ENCODE measurements around the gene PEAR1. TPM values are rescaled to one million over a fixed set of nuclear protein-coding genes. Genes with fewer than 3 reads are reported as not detected.

Gene PEAR1
- total RNA-seq, 1 experiment from 2014 or later, result 0.22 TPM

- H3K79me2 ChIP-seq (ENCODE audit: low read length), result no peaks in the 10 kb centered on the region
- no peak overlapping the region for H3K4me3 ChIP-seq (ENCODE audit: low read length)
- peak overlapping the region; percentile 62 for H2AFZ ChIP-seq (ENCODE audit: low read length)
- no peaks in the 10 kb centered on the region for H3K9me3 ChIP-seq (ENCODE audit: low read length)
- H3K27ac ChIP-seq (ENCODE audit: low read length), result no peak overlapping the region
- no peak overlapping the region for H3K4me2 ChIP-seq (ENCODE audit: low read depth, low read length, poor library complexity, severe bottlenecking)
- H4K20me1 ChIP-seq (ENCODE audit: insufficient read depth, low read depth, low read length), result no peaks in the 10 kb centered on the region
- peaks cover 4% of the 10 kb centered on the region for H3K4me1 ChIP-seq (ENCODE audit: low read length)
- peak; percentile 90 for DNase-seq
- H3K9me2 ChIP-seq (replicated peaks; ENCODE audit: insufficient read depth, low read length), result no peaks in the 10 kb centered on the region
- H3K27me3 ChIP-seq (ENCODE audit: low read length), result no peaks in the 10 kb centered on the region
- H3K9ac ChIP-seq (ENCODE audit: low read length), result 0 out of 2 replicates have a peak overlapping the region, but pooled peaks have one; percentile 13
- H3K36me3 ChIP-seq (ENCODE audit: insufficient read depth, low read length), result no peaks in the 10 kb centered on the region
These were observed 3.5 kb upstream of the PEAR1 start for GRCh38 chr1:156889802-156890580.

- Histone ChIP-seq H2AFZ (ENCODE audit: low read length) (no peak overlapping the region), H3K79me2 (ENCODE audit: low read length) (no peaks in the 10 kb centered on the region), H3K4me1 (ENCODE audit: low read length) (peaks cover 4% of the 10 kb centered on the region), H4K20me1 (ENCODE audit: insufficient read depth, low read depth, low read length) (no peaks in the 10 kb centered on the region), H3K9me2 (replicated peaks; ENCODE audit: insufficient read depth, low read length) (no peaks in the 10 kb centered on the region), H3K4me2 (ENCODE audit: low read depth, low read length, poor library complexity, severe bottlenecking) (no peak overlapping the region), H3K9ac (ENCODE audit: low read length) (no peak overlapping the region), H3K9me3 (ENCODE audit: low read length) (no peaks in the 10 kb centered on the region), H3K4me3 (ENCODE audit: low read length) (no peak overlapping the region), H3K27me3 (ENCODE audit: low read length) (no peaks in the 10 kb centered on the region), H3K36me3 (ENCODE audit: insufficient read depth, low read length) (no peaks in the 10 kb centered on the region), H3K27ac (ENCODE audit: low read length) (no peak overlapping the region)
- DNase-seq, result peak; percentile 94
These were observed 1.1 kb upstream of the PEAR1 start for GRCh38 chr1:156892190-156893047.

- no peak overlapping the region for H3K9ac ChIP-seq (ENCODE audit: low read length)
- H3K9me3 ChIP-seq (ENCODE audit: low read length), result no peaks in the 10 kb centered on the region
- no peak overlapping the region for H3K4me3 ChIP-seq (ENCODE audit: low read length)
- no peak overlapping the region for H2AFZ ChIP-seq (ENCODE audit: low read length)
- H3K27me3 ChIP-seq (ENCODE audit: low read length), result no peaks in the 10 kb centered on the region
- no peak overlapping the region for H3K27ac ChIP-seq (ENCODE audit: low read length)
- no peaks in the 10 kb centered on the region for H3K9me2 ChIP-seq (replicated peaks; ENCODE audit: insufficient read depth, low read length)
- no peaks in the 10 kb centered on the region for H3K36me3 ChIP-seq (ENCODE audit: insufficient read depth, low read length)
- peaks cover 4% of the 10 kb centered on the region for H3K4me1 ChIP-seq (ENCODE audit: low read length)
- DNase-seq, result no peak
- H3K4me2 ChIP-seq (ENCODE audit: low read depth, low read length, poor library complexity, severe bottlenecking), result no peak overlapping the region
- no peaks in the 10 kb centered on the region for H3K79me2 ChIP-seq (ENCODE audit: low read length)
- H4K20me1 ChIP-seq (ENCODE audit: insufficient read depth, low read depth, low read length), result no peaks in the 10 kb centered on the region
These were observed 483 bp downstream of the PEAR1 start for GRCh38 chr1:156894001-156894400.

GRCh38 chr1:156894711-156895454 lies 1.4 kb downstream of the PEAR1 start:
- Histone ChIP-seq H3K4me1 (ENCODE audit: low read length) (peaks cover under 1% of the 10 kb centered on the region; the same call in 1 of the 2 replicates), H3K9me2 (replicated peaks; ENCODE audit: insufficient read depth, low read length) (no peaks in the 10 kb centered on the region), H3K4me2 (ENCODE audit: low read depth, low read length, poor library complexity, severe bottlenecking) (no peak overlapping the region), H4K20me1 (ENCODE audit: insufficient read depth, low read depth, low read length) (no peaks in the 10 kb centered on the region), H3K27me3 (ENCODE audit: low read length) (no peaks in the 10 kb centered on the region), H2AFZ (ENCODE audit: low read length) (no peak overlapping the region), H3K4me3 (ENCODE audit: low read length) (no peak overlapping the region), H3K36me3 (ENCODE audit: insufficient read depth, low read length) (no peaks in the 10 kb centered on the region), H3K9me3 (ENCODE audit: low read length) (no peaks in the 10 kb centered on the region), H3K9ac (ENCODE audit: low read length) (no peak overlapping the region), H3K27ac (ENCODE audit: low read length) (no peak overlapping the region), H3K79me2 (ENCODE audit: low read length) (no peaks in the 10 kb centered on the region)
- no peak for DNase-seq

- Histone ChIP-seq H3K4me1 (ENCODE audit: low read length) (no peaks in the 10 kb centered on the region), H3K4me2 (ENCODE audit: low read depth, low read length, poor library complexity, severe bottlenecking) (no peak overlapping the region), H3K4me3 (ENCODE audit: low read length) (no peak overlapping the region), H3K9ac (ENCODE audit: low read length) (no peak overlapping the region), H4K20me1 (ENCODE audit: insufficient read depth, low read depth, low read length) (no peaks in the 10 kb centered on the region), H3K9me2 (replicated peaks; ENCODE audit: insufficient read depth, low read length) (no peaks in the 10 kb centered on the region), H3K36me3 (ENCODE audit: insufficient read depth, low read length) (no peaks in the 10 kb centered on the region), H2AFZ (ENCODE audit: low read length) (no peak overlapping the region), H3K79me2 (ENCODE audit: low read length) (no peaks in the 10 kb centered on the region), H3K27ac (ENCODE audit: low read length) (no peak overlapping the region), H3K9me3 (ENCODE audit: low read length) (no peaks in the 10 kb centered on the region), H3K27me3 (ENCODE audit: low read length) (no peaks in the 10 kb centered on the region)
- no peak for DNase-seq
These were observed 1.9 kb downstream of the PEAR1 start for GRCh38 chr1:156895455-156895812.

- no peaks in the 10 kb centered on the region for H4K20me1 ChIP-seq (ENCODE audit: insufficient read depth, low read depth, low read length)
- H3K27ac ChIP-seq (ENCODE audit: low read length), result no peak overlapping the region
- no peak overlapping the region for H3K9ac ChIP-seq (ENCODE audit: low read length)
- no peak overlapping the region for H3K4me3 ChIP-seq (ENCODE audit: low read length)
- H3K27me3 ChIP-seq (ENCODE audit: low read length), result no peaks in the 10 kb centered on the region
- DNase-seq, result no peak
- no peaks in the 10 kb centered on the region for H3K4me1 ChIP-seq (ENCODE audit: low read length)
- H3K9me3 ChIP-seq (ENCODE audit: low read length), result no peaks in the 10 kb centered on the region
- H3K36me3 ChIP-seq (ENCODE audit: insufficient read depth, low read length), result no peaks in the 10 kb centered on the region
- H3K4me2 ChIP-seq (ENCODE audit: low read depth, low read length, poor library complexity, severe bottlenecking), result no peak overlapping the region
- H3K79me2 ChIP-seq (ENCODE audit: low read length), result no peaks in the 10 kb centered on the region
- no peak overlapping the region for H2AFZ ChIP-seq (ENCODE audit: low read length)
- no peaks in the 10 kb centered on the region for H3K9me2 ChIP-seq (replicated peaks; ENCODE audit: insufficient read depth, low read length)
These were observed 2.4 kb downstream of the PEAR1 start for GRCh38 chr1:156895927-156896326.

- no peaks in the 10 kb centered on the region for H3K36me3 ChIP-seq (ENCODE audit: insufficient read depth, low read length)
- H3K9me3 ChIP-seq (ENCODE audit: low read length), result no peaks in the 10 kb centered on the region
- no peak overlapping the region for H2AFZ ChIP-seq (ENCODE audit: low read length)
- H3K9me2 ChIP-seq (replicated peaks; ENCODE audit: insufficient read depth, low read length), result no peaks in the 10 kb centered on the region
- no peak overlapping the region for H3K4me2 ChIP-seq (ENCODE audit: low read depth, low read length, poor library complexity, severe bottlenecking)
- no peak overlapping the region for H3K9ac ChIP-seq (ENCODE audit: low read length)
- H4K20me1 ChIP-seq (ENCODE audit: insufficient read depth, low read depth, low read length), result no peaks in the 10 kb centered on the region
- H3K4me3 ChIP-seq (ENCODE audit: low read length), result no peak overlapping the region
- no peak overlapping the region for H3K27ac ChIP-seq (ENCODE audit: low read length)
- no peak for DNase-seq
- H3K27me3 ChIP-seq (ENCODE audit: low read length), result no peaks in the 10 kb centered on the region
- H3K79me2 ChIP-seq (ENCODE audit: low read length), result no peaks in the 10 kb centered on the region
- no peaks in the 10 kb centered on the region for H3K4me1 ChIP-seq (ENCODE audit: low read length)
These were observed 3.0 kb downstream of the PEAR1 start for GRCh38 chr1:156896490-156897033.
